HG03442 (cell line): ENCODE measurements around the gene VPS33A.
"Not testable (repeated sequence)": the region's sequence is repeated elsewhere in the genome, so short reads cannot be mapped to it uniquely, and the experiment has no call there.

Experiments
- ATAC-seq: cut with Tn5 transposase; IDR thresholded peaks from one replicate; pipeline ENCODE4 v1.9.1; 2021; ENCODE audit warnings: mild to moderate bottlenecking, moderate library complexity; ENCODE audit not compliant: unreplicated experiment

Gene VPS33A

GRCh38 chr12:122205053-122205925 lies 61.0 kb downstream of the VPS33A start:
- ATAC-seq, result no peak

- no peak for ATAC-seq
Measured at GRCh38 chr12:122204167-122205052, 61.9 kb downstream of the VPS33A start.

GRCh38 chr12:122203301-122204166 lies 62.8 kb downstream of the VPS33A start, which contains the start of gene B3GNT4:
TSS of gene B3GNT4 (plus strand) at chr12:122203709. CDS start at chr12:122204619, 910 bp downstream.
- no peak for ATAC-seq

- ATAC-seq, result not testable (repeated sequence)
Measured at GRCh38 chr12:122202811-122203210, 63.5 kb downstream of the VPS33A start.

- ATAC-seq, result no peak
Measured at GRCh38 chr12:122202017-122202416, 64.3 kb downstream of the VPS33A start.

GRCh38 chr12:122201381-122201780 lies 64.9 kb downstream of the VPS33A start:
- no peak for ATAC-seq

GRCh38 chr12:122200541-122201175 lies 65.6 kb downstream of the VPS33A start:
- ATAC-seq, result no peak

GRCh38 chr12:122199484-122200355 lies 66.6 kb downstream of the VPS33A start:
- no peak for ATAC-seq

- ATAC-seq, result no peak
Measured at GRCh38 chr12:122197612-122197966, 68.7 kb downstream of the VPS33A start.

GRCh38 chr12:122195405-122195804 lies 70.9 kb downstream of the VPS33A start:
- no peak for ATAC-seq

GRCh38 chr12:122194804-122195203 lies 71.5 kb downstream of the VPS33A start:
- no peak for ATAC-seq

- no peak for ATAC-seq
Measured at GRCh38 chr12:122192441-122192840, 73.9 kb downstream of the VPS33A start.

GRCh38 chr12:122190842-122191668 lies 75.2 kb downstream of the VPS33A start:
- ATAC-seq, result no peak

- no peak for ATAC-seq
Measured at GRCh38 chr12:122189626-122190475, 76.4 kb downstream of the VPS33A start.

- ATAC-seq, result no peak
Measured at GRCh38 chr12:122187466-122187865, 78.8 kb downstream of the VPS33A start.

- ATAC-seq, result no peak
Measured at GRCh38 chr12:122185494-122186082, 80.7 kb downstream of the VPS33A start.

- no peak for ATAC-seq
Measured at GRCh38 chr12:122185079-122185478, 81.2 kb downstream of the VPS33A start.
